ENCODE results near the gene C10orf143.

C10orf143 gene

DNA sequence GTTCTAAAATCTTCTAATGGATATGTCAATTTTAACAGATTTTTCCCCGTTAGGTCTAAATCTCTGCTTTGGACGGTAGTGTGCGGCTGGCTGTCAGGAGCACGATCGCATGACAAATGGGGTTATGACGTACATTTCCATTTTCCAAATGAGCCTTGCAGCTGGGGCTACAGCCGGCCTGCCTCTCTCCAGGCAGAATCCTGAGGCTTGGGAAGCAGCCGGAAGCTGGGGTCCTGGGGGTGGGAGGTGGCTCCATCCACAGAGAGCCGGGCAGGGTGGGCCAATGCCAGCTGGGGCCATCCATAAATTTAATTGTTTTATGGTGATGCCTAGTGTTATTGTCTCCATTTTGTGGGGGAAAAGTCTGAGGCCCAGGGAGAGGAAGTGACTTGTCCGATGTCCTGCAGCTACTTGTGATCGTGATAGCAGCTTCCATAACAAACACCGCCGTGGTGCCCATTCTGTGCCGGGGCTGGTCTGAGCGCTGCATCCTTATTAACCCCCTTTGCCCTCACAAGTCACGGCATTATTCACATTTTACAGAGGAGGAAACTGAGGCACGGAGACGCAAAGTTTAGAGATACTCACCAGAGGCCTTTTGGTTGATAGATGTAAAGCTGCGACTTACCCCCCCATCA lies 93.5 kb downstream of the C10orf143 start:
- DNase-seq (ENCODE audit: low read depth in 3 of 3, low spot score in 1 of 3): no peak

DNA sequence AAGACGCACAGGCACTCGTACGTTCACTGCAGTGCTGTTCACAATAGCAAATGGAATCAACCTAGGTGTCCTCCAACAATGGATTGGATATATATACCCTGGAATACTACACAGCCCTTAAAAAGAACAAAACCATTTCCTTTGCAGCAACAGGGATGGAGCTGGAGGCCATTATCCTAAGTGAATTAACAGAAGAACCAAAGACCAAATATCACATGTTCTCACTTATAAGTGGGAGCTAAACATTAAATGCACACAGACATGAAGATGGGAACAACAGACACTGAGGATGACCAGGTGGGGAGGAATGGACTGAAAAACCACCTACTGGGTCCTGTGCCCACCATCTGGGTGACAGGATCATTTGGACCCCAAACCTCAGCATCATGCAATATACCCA lies 94.5 kb downstream of the C10orf143 start:
- no peak for DNase-seq (ENCODE audit: low read depth in 3 of 3, low spot score in 1 of 3)

DNA sequence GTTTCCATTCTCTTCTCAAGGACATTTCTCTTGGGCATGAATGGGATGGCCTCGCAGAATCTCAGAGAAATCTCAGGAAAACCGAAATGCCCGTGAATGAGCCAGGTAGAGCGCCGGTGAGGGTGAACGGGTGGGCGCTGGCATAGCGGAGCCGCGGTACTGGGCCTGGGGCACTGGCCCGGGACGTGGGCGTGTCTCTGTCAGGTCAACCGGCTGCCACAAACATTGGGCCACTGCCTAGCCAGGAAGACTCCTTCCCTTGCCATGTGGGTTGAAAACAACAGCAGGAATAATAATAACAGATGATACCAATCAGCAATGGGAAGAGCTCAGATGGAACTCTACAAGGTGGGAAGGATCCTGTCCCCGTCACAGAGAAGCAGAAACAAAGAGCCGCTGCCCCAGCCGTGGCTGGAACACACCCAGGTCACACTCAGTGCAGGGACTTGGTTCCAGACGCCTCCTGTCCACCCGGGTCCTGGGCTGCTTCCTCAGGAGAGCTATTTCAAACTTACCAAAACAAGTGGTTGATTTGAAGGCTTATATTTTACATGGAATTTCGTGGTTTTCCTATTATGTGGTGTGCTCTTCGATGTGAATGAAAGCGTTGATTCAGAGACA lies 95.4 kb downstream of the C10orf143 start:
- no peak for DNase-seq (ENCODE audit: low read depth in 3 of 3, low spot score in 1 of 3)

- no peak for DNase-seq (ENCODE audit: low read depth in 3 of 3, low spot score in 1 of 3)
Observed at GRCh38 chr10:130014263-130015074, 96.2 kb downstream of the C10orf143 start.
